Kidney (tissue), 14 donors: ENCODE results near the gene SFT2D2. TPM values are rescaled to one million over a fixed set of nuclear protein-coding genes. Genes with fewer than 3 reads are reported as not detected.

ENCODE experiments used
- DNase-seq, 5 donors: peaks; one replicate each; pipeline ENCODE4 v3.0.0-alpha.2; 2013 to 2020
- FAIRE-seq: peaks from 2 replicates; lab custom pipeline; 2012; peaks lifted over from hg19 to GRCh38; lab: Jason Lieb, UNC
- H3K27ac ChIP-seq, 2 donors: one replicate each; pipeline ENCODE4 v1.7.0; 2013; ENCODE audit warnings: low read depth in 2 of 2, low read length in 2 of 2, inconsistent platforms in 1 of 2
- H3K27me3 ChIP-seq: one replicate; pipeline ENCODE4 v1.7.1; 2013; ENCODE audit warnings: low read length, inconsistent platforms; ENCODE audit not compliant: control insufficient read depth, insufficient read depth
- H3K36me3 ChIP-seq, 3 donors: one replicate each; pipeline versions ENCODE4 v1.7.0 to v1.7.1; 2013; ENCODE audit warnings: low read length in 3 of 3, control low read depth in 1 of 3, inconsistent platforms in 1 of 3; ENCODE audit not compliant: insufficient read depth in 3 of 3, control insufficient read depth in 2 of 3
- H3K4me1 ChIP-seq, 3 donors: one replicate each; pipeline versions ENCODE4 v1.7.0 to v1.7.1; 2013; ENCODE audit warnings: low read length in 3 of 3, inconsistent platforms in 1 of 3, low read depth in 1 of 3; ENCODE audit not compliant: control insufficient read depth in 2 of 3, insufficient read depth in 2 of 3
- H3K4me3 ChIP-seq, 3 donors: one replicate each; pipeline versions ENCODE4 v1.7.0 to v1.8.1; 2013; ENCODE audit warnings: low read length in 3 of 3, control low read depth in 1 of 3, inconsistent platforms in 1 of 3
- H3K9ac ChIP-seq, 3 donors: one replicate each; pipeline versions ENCODE4 v1.7.0 to v1.7.1; 2013; ENCODE audit warnings: low read length in 3 of 3, control low read depth in 1 of 3, inconsistent platforms in 1 of 3
- H3K9me3 ChIP-seq, 3 donors: one replicate each; pipeline versions ENCODE4 v1.7.0 to v1.7.1; 2013; ENCODE audit warnings: low read length in 3 of 3, control low read depth in 1 of 3, inconsistent platforms in 1 of 3; ENCODE audit not compliant: control insufficient read depth in 2 of 3, insufficient read depth in 1 of 3
- intact Hi-C: fragments of 100-400 bp; cut with DNase I; formaldehyde crosslinking; loops from one replicate; pipeline ENCODE4 v1.11.1; 2022
- polyA plus RNA-seq: library from polyadenylated mRNA; stranded (reverse); fragments of 350-450 nt; fragmentation: Illumina TruSeq; extraction: RNeasy Lipid Tissue Mini Kit (QIAGEN cat#74804); gene quantifications from one replicate; pipeline ENCODE4 v1.2.3, GENCODE V29; 2014; ENCODE audit warnings: low read depth, low replicate concordance; ENCODE audit not compliant: insufficient read depth
- total RNA-seq: library from RNA; stranded (reverse); fragmentation: NEBNext Ultra II Directional; extraction: Animal tissue kit (Norgen Biotek cat#: 25700); gene quantifications from one replicate; pipeline ENCODE4 v1.2.1, GENCODE V29; 2021
- TF ChIP-seq, protein P1 (sequence below): IDR thresholded peaks from 3 replicates; pipeline ENCODE4 v1.5.1; 2012; ENCODE audit warnings: mild to moderate bottlenecking, moderate library complexity, borderline replicate concordance; ENCODE audit not compliant: insufficient read depth; ENCODE audit errors: extremely low read depth
- donor health status: control.
- donor health status: control.
- donor health status: control.
- donor health status: control.
- donor health status: control.
- donor health status: DM: yes; HTN: yes; CAD: no.
- donor health status: Normal renal cell carcinoma (clear cell type).

Gene SFT2D2
- total and polyA plus RNA-seq, 2 donors from 2014 or later: 7.4 to 89.3 TPM

- no peak for DNase-seq
- Histone ChIP-seq H3K27ac (no peak overlapping the region), H3K9ac (no peak overlapping the region), H3K4me3 (no peak overlapping the region), H3K9me3 (peaks cover 0 to 3% (median 0%) of the 10 kb centered on the region in 3 donors), H3K4me1 (peaks cover 0 to 8% (median 3%) of the 10 kb centered on the region in 3 donors), H3K36me3 (no peaks in the 10 kb centered on the region), H3K27me3 (no peaks in the 10 kb centered on the region)
- TF ChIP-seq, protein P1, sequence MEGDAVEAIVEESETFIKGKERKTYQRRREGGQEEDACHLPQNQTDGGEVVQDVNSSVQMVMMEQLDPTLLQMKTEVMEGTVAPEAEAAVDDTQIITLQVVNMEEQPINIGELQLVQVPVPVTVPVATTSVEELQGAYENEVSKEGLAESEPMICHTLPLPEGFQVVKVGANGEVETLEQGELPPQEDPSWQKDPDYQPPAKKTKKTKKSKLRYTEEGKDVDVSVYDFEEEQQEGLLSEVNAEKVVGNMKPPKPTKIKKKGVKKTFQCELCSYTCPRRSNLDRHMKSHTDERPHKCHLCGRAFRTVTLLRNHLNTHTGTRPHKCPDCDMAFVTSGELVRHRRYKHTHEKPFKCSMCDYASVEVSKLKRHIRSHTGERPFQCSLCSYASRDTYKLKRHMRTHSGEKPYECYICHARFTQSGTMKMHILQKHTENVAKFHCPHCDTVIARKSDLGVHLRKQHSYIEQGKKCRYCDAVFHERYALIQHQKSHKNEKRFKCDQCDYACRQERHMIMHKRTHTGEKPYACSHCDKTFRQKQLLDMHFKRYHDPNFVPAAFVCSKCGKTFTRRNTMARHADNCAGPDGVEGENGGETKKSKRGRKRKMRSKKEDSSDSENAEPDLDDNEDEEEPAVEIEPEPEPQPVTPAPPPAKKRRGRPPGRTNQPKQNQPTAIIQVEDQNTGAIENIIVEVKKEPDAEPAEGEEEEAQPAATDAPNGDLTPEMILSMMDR: no peak
- intact Hi-C loops: no loop called here
- no peak for FAIRE-seq
Measured at GRCh38 chr1:168257397-168257796, 31.6 kb downstream of the SFT2D2 start.

DNA sequence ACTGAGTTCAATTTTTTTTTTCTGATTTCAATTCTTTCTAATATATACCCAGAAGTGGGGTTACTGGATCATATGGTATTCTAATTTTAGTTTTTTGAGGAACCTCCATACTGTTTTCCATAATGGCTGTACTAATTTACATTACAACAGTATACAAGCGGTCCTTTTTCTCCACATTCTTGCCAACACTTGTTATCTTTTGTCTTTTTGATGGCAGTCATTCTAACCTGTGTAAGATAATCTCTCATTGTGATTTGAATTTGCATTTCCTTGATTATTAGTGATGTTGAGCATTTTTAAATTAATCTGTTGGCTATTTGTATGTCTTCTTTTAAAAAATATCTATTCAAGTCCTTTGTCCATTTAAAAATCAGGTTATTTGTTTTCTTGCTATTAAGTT lies 33.8 kb downstream of the SFT2D2 start:
- no peak overlapping the region for H3K4me3 ChIP-seq
- no peak overlapping the region for H3K9ac ChIP-seq
- H3K27ac ChIP-seq: no peak overlapping the region
- FAIRE-seq: no peak
- peaks cover 0 to 3% (median 0%) of the 10 kb centered on the region in 3 donors for H3K9me3 ChIP-seq
- DNase-seq: no peak
- TF ChIP-seq, protein P1: no peak
- H3K4me1 ChIP-seq: peaks cover 0 to 8% (median 3%) of the 10 kb centered on the region in 3 donors
- H3K27me3 ChIP-seq: no peaks in the 10 kb centered on the region
- no peaks in the 10 kb centered on the region for H3K36me3 ChIP-seq
- intact Hi-C loops: no loop called here

DNA sequence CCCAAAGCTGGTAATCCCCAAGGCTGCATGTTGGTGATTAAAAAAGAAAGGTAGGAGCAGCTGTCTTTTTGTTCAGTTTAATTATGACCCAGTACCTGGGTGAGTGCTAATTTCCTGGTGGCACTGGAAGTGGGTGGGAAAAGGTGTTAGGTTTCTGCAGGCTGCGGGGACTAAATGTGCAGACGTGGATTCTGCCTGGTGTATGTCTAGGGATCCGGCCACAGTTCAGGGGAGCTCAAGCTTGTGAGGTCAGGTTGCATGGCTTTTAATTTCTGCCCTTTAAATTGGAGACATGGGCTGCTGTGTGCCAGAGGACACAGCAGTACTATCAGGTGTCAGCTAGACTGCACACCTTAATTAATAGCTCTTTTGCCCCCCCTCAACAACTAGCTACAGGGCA lies 34.6 kb downstream of the SFT2D2 start:
- intact Hi-C loops: no loop called here
- no peaks in the 10 kb centered on the region for H3K27me3 ChIP-seq
- peak in 4 of 5 donors; percentile 68 to 88 (median 80) for DNase-seq
- H3K27ac ChIP-seq: no peak overlapping the region
- H3K9ac ChIP-seq: no peak overlapping the region
- TF ChIP-seq, protein P1: no peak
- H3K9me3 ChIP-seq: peaks cover 0 to 3% (median 0%) of the 10 kb centered on the region in 3 donors
- no peaks in the 10 kb centered on the region for H3K36me3 ChIP-seq
- no peak for FAIRE-seq
- peaks cover 0 to 8% (median 3%) of the 10 kb centered on the region in 3 donors for H3K4me1 ChIP-seq
- no peak overlapping the region for H3K4me3 ChIP-seq

- Histone ChIP-seq H3K36me3 (no peaks in the 10 kb centered on the region), H3K27me3 (no peaks in the 10 kb centered on the region), H3K9me3 (no peaks in the 10 kb centered on the region), H3K4me1 (peaks cover 0 to 8% (median 3%) of the 10 kb centered on the region in 3 donors), H3K4me3 (no peak overlapping the region), H3K9ac (no peak overlapping the region), H3K27ac (no peak overlapping the region)
- TF ChIP-seq, protein P1: no peak
- intact Hi-C loops: no loop called here
- DNase-seq (peak in 1 of 5 donors; percentile 36), FAIRE-seq (no peak)
Measured at GRCh38 chr1:168261390-168261789, 35.6 kb downstream of the SFT2D2 start.
